NCI-H2107 treated with DMSO at 0.1 percent for 48 hours (cell line): ENCODE measurements around the gene PDIA2.

Experiments
- DNase-seq: peaks from one replicate; lab custom pipeline; 2025; ENCODE audit not compliant: unreplicated experiment; lab: John Stamatoyannopoulos, UW

Gene PDIA2

GRCh38 chr16:296276-296675 is 13.3 kb downstream of the PDIA2 start:
- DNase-seq: no peak

DNA sequence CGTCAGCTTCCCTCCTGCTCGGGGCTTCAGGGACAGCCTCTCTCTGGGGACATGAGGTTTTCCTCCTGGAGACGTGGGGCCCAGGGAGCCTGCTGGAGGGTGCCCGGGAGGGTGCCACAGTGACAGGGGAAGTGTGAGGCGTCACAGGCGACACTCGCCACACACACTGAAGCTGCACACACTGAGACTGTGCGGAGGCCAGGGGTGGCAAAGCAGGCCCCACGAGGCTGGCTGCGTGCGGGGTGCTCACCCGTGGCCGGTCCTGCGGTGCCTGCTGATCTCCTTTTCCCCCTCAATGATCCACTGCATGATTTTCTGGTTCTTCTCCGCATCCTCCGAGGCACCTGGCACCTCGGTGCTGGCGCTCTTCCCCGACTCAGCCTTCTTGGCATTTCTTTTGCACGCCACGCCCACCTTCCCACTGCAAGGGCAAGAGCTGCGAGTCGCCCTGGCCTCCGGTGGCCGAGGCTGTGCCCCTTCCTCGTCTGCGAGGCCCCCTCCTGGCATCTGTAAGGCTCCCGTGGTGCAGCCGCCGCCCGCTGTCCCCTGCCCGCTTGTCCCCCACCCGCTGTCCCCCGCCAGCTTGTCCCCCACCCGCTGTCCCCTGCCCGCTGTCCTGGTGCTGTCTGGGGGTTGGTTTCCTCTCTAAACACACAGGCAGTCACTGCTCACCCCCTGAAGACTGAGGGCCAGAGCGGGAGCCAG is 14.0 kb downstream of the PDIA2 start:
- no peak for DNase-seq

DNA sequence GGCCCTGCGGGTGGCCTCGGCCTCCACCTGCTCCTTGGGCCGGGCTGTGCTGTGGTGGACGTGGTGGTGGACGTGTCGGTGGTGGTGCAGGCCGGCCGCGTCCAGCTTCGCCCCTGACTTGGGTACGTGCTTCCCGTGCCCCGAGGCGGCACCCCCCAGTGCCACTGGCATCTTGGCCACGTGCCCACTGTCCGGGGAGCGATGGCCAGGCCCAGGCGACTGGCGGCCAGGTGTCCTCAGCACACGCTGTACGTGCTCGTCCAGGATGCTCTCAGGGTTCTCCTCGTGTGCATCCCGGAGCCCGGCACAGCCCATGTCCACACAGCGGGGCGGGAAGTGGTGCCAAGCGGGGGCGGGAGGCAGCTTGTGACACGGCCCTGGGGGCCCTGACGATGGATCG is 14.9 kb downstream of the PDIA2 start:
- no peak for DNase-seq

DNA sequence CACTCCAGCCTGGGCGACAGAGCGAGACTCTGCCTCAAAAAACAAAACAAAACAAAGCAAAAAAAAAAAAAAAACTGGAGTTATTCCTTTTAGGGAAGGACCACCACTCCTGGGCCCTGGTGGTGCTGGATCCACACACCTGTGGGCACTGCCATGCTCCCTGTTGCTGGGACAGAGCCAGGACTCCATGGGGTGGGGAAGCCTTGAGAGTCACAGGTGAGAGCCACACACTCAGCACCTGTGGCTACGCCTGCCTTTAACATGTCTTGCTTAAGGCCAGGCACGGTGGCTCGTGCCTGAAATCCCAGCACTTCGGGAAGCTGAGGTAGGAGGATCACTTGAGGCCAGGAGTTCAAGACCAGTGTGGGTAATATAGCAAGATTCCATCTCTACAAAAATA is 18.3 kb downstream of the PDIA2 start:
- DNase-seq: no peak

- DNase-seq: no peak
Observed at GRCh38 chr16:301950-302349, 19.0 kb downstream of the PDIA2 start.

GRCh38 chr16:303760-304505 is 21.0 kb downstream of the PDIA2 start:
- no peak for DNase-seq

DNA sequence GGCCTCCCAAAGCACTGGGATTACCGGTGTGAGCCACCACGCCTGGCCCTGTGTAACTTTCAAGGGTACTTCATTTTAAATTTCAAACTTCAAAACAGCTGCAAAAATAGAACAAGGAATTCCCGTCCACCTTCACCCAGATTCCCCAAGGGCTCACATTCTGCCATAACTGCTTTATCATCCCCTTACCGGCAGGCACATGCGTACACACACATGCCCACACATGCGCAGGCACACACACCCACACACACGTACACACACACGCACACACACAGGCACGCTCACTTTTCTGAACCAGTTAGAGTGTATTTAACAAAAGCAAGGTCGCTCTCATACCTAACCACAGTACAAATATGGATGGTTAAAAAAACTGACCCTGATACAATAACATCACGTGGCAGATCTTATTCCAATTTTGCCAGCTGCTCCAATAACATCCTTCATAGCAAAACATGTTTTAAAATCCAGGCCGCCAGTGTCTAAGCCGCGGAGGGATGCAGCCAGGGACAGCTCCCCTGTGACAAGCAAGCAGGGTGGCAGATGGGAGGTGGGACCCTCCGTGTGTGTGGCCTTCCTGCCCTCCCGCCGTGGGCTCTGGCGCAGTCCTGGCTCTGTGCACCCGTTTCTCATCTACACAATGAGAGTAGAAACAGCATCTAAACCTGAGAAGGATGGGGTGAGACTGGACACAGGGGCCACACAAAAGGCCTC is 23.1 kb downstream of the PDIA2 start:
- DNase-seq: peak; percentile 89

DNA sequence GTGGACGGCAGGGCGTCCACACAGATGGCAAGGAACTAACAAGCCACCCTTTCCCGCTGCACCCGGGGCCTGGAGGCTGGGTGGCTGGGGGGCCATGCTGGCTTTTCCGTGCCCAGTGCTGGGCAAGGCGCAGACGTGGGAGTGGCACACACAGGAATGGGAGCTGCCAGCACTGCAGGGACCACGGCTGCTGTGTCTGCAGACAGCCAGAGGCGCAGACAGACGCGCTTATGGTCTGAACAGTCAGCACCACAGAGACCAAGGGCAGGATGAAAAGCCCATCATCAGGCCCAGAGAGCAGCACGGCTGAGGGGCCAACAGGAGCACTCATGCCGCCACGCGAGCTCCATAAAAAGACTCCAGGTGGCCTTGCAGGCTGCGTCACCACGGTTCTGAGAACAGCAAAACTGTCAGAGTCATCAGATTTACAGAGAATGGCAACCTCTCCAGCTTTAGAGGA is 24.0 kb downstream of the PDIA2 start:
- DNase-seq: peak; percentile 21

DNA sequence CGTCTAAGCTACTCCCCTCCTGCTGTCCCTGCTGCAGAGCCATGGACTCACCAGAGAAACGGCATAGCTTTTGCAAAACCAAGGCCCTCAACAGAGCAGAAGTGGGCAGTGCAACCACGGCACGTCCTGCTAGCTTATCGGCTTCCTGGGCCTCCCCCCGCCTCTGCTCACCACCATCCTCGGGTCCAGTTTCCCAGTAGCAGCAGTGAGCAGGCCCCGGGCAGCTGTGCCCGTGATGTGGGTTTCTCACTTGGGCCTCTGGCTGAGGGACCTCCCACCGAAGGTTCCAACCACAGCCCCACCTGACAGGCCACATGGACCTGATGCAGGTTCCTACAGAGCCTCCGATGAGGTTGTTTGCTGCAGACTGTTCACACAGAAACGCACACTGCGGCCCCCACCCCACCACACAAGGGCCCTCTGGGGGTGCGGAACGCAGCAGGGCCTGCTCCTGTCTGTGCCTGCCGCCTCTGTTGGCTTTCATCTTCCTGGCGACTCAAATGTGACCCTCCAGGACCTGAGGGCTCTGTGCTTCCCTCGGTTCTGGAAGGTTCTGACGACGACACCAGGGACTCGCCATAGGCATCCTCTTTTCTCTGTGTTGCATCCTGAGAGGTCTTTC is 24.8 kb downstream of the PDIA2 start:
- DNase-seq: no peak

DNA sequence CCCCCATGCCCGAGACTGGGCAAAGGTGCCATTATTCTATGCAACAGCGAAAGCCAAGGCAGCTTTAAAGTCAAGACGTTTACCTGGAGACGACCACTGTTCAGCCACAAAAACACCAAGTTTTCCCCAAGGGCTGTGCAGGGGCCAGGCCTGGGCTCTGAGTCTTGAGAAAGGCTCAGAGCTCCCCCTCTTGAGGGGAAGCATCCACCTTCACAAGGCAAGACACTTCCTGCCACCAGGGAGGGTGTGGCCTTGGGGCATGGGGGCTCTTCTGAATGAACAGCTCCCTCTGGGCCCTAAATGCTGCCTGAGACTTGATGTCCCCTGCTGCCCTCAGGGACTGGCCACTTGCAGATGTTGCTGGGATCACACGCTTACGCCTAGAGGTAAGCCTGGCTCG is 26.5 kb downstream of the PDIA2 start:
- no peak for DNase-seq

- DNase-seq: no peak
Observed at GRCh38 chr16:311725-312124, 28.8 kb downstream of the PDIA2 start.

- no peak for DNase-seq
Observed at GRCh38 chr16:314351-314750, 31.4 kb downstream of the PDIA2 start.

DNA sequence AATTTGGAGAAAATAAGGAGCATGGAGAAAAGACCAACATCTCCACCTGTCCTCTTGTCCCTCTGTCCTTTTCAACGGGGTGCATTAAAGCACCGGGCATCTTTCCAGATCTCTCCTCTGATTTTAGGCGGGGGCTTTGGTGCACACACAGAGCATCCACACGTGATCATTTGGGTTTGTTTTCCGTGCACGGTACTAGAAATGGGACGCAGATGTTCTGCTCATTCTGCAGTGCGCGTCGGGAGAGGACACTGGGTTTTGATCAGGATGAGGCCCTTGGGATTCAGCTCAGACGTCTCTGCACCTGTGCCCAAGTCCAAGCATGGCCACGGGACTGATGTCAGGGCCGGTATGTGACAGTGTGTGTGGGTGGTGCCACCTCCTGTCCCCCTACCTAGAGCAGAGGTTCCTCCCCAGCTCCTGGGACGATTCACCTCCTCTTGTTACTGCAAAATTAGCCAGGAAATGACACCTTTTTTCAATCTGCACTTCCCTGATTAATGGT is 31.9 kb downstream of the PDIA2 start:
- peak; percentile 19 for DNase-seq

DNA sequence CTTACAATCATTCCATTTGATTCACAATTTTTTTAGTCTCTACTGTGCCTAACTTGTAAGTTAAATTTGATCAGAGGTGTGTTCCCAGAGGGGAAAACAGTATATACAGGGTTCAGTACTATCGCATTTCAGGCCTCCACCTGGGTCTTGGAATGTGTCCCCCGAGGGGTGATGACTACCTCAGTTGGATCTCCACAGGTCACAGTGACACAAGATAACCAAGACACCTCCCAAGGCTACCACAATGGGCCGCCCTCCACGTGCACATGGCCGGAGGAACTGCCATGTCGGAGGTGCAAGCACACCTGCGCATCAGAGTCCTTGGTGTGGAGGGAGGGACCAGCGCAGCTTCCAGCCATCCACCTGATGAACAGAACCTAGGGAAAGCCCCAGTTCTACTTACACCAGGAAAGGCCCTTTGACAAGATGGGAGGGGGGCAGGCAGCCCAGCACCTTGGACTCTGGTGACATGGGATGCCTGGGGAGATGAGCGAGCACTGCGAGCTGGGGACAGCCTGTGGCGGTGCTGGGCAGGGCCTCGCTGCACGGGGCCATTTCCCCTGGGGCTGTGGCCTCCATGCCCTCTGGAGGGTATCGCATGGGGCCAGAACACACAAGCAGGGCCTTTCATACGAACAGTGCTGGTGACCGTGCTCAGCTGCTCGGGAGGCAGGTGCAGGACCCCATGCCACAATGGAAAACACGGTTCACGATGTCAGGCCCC is 33.9 kb downstream of the PDIA2 start:
- no peak for DNase-seq

GRCh38 chr16:317583-317982 is 34.6 kb downstream of the PDIA2 start:
- no peak for DNase-seq

- no peak for DNase-seq
Observed at GRCh38 chr16:318628-319027, 35.7 kb downstream of the PDIA2 start.

DNA sequence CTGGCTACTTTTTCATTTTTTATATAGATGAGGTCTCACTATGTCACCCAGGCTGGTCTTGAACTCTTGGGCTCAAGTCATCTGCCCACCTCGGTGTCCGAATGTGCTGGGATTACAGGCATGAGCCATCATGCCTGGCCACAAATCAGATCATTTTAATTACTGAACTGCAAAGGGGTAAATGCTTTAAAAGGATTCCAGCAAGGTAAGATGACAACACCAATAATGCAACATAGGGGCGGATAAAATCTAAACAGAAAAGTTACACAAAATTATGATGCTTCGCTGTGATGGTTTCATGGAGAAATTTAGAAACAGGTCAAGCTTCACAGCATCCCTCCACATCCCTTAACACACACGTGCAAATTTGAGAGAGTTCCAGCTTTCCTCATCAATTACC is 37.2 kb downstream of the PDIA2 start:
- DNase-seq: no peak

DNA sequence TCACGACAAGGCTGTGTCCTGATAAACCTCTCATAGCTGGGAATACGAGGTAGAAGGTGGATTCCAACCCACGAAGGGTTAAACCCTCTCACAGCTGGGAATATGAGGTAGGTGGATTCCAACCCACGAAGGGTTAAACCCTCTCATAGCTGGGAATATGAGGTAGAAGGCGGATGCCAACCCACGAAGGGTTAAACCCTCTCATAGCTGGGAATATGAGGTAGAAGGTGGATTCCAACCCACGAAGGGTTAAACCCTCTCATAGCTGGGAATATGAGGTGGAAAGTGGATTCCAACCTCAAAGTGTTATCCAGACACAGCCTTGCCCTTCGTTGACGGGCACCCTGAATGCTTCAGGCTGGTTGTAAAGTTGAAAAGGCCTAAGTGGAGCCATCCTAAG is 38.6 kb downstream of the PDIA2 start:
- no peak for DNase-seq

- no peak for DNase-seq
Observed at GRCh38 chr16:322476-323143, 39.6 kb downstream of the PDIA2 start.

GRCh38 chr16:324201-324450 is 41.2 kb downstream of the PDIA2 start:
- no peak for DNase-seq
